ENCODE results near the gene MTM1.

MTM1 gene

GRCh38 chrX:150683112-150683511 lies 114.7 kb downstream of the MTM1 start:
- DNase-seq = no peak

GRCh38 chrX:150683536-150684146 lies 115.2 kb downstream of the MTM1 start:
- peak; percentile 69 for DNase-seq

- no peak for DNase-seq
Measured at GRCh38 chrX:150688911-150689451, 120.6 kb downstream of the MTM1 start.

- DNase-seq = no peak
Measured at GRCh38 chrX:150690126-150690525, 121.7 kb downstream of the MTM1 start.

- no peak for DNase-seq
Measured at GRCh38 chrX:150692296-150692695, 123.9 kb downstream of the MTM1 start.

- peak; percentile 61 for DNase-seq
Measured at GRCh38 chrX:150692831-150693724, 124.7 kb downstream of the MTM1 start, which contains the start of gene MTMR1. TSS of gene MTMR1 (plus strand) at chrX:150693396. CDS start at chrX:150693531, 135 bp downstream.

- peak; percentile 74 for DNase-seq
Measured at GRCh38 chrX:150693725-150694574, 125.5 kb downstream of the MTM1 start.

- DNase-seq = peak; percentile 18
Measured at GRCh38 chrX:150694738-150695410, 126.5 kb downstream of the MTM1 start.

GRCh38 chrX:150696331-150696730 lies 127.9 kb downstream of the MTM1 start:
- peak; percentile 3 for DNase-seq

- DNase-seq = peak; percentile 3
Measured at GRCh38 chrX:150696866-150697265, 128.4 kb downstream of the MTM1 start.

- DNase-seq = peak; percentile 9
Measured at GRCh38 chrX:150697641-150698040, 129.2 kb downstream of the MTM1 start.

GRCh38 chrX:150698981-150699380 lies 130.6 kb downstream of the MTM1 start:
- DNase-seq = no peak

GRCh38 chrX:150700107-150700506 lies 131.7 kb downstream of the MTM1 start:
- DNase-seq = no peak

GRCh38 chrX:150701377-150701776 lies 133.0 kb downstream of the MTM1 start:
- DNase-seq = no peak

GRCh38 chrX:150702966-150703694 lies 134.7 kb downstream of the MTM1 start:
- DNase-seq = no peak

GRCh38 chrX:150703695-150703974 lies 135.2 kb downstream of the MTM1 start:
- DNase-seq = no peak

- no peak for DNase-seq
Measured at GRCh38 chrX:150704030-150704613, 135.7 kb downstream of the MTM1 start.

GRCh38 chrX:150712619-150713018 lies 144.2 kb downstream of the MTM1 start:
- no peak for DNase-seq

GRCh38 chrX:150715184-150715583 lies 146.8 kb downstream of the MTM1 start:
- DNase-seq = no peak

- DNase-seq = no peak
Measured at GRCh38 chrX:150719621-150720020, 151.2 kb downstream of the MTM1 start.
